GM21737 (cell line): ENCODE results near the gene JAKMIP3.

Experiments used
- ATAC-seq: cut with Tn5 transposase; IDR thresholded peaks from one replicate; pipeline ENCODE4 v1.9.1; 2021; ENCODE audit warnings: mild to moderate bottlenecking, moderate library complexity; ENCODE audit not compliant: unreplicated experiment

The JAKMIP3 gene

DNA sequence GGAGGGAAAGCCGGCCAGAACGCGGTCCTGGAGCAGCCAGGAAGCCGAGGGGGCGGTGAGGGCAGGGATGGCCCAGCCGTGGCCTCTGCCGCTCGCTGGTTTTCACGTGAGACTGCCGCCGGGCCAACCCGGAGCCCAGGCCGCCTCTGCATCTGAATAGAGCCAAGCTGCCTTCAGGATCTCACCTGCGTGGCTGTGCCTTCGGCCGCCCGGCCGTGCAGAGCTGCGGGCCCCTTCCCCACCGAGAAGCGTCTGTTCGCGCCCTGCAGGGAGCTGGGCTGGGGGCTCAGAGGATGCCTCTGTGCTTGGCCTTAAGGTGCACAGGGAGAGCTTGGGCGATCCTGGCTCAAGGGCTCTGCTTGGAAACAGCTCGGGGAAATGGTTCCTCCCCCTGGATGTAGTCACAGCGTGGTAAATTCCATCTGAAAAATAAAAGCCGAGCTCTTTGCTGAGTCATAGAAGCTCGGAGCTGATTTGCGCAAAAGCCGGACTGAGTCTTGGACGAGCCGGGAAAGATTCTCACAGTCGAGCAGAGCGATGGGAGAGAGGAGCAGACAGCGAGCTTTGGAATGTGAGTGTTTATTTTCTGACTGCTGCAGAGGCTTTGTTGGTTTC is at the start of gene JAKMIP3:
Gene JAKMIP3, plus strand, starts transcription at position 456 of the 615 bp plus-strand sequence. CDS start 38,863 bp downstream, outside the sequence.
- no peak for ATAC-seq

DNA sequence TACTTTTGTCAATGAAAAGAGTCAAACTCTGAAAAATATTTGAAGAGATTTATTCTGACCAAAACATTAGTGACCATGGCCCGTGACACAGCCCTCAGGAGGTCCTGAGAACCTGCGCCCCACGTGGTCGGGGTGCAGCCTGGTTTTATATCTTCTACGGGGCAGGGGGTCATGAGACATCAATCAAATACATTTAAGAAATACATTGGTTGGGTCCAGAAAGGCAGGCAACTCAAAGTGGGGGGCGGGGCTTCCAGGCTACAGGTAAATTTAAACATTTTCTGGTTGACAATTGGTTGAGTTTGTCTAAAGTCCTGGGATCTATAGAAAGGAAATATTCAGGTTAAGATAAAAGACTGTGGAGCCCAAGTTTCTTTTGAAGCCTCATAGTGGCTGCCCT is 49.2 kb upstream of the JAKMIP3 start:
- ATAC-seq, result no peak

- no peak for ATAC-seq
These were observed 47.3 kb upstream of the JAKMIP3 start for GRCh38 chr10:132018446-132018845.

GRCh38 chr10:132019366-132019765 is 46.4 kb upstream of the JAKMIP3 start:
- no peak for ATAC-seq

DNA sequence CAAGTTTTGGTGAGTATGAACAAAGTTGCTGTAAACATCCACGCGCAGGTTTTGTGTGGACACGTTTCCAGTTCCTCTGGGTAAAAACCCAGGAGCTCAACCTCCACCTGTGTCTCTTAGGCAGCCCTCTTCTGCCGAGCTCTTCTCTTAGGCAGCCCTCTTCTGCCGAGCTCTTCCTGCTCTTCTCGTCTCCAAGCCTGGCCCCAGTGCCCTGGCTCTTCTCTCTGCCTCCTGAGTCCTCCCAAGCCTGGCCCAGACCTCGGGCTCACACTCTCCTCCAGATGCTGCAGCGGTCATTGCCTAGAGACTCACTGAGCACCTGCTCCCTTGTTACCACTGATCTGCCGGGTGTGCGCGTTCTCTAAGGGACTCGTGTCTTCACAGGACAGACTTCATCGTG is 45.3 kb upstream of the JAKMIP3 start:
- ATAC-seq, result no peak

- no peak for ATAC-seq
These were observed 44.7 kb upstream of the JAKMIP3 start for GRCh38 chr10:132021046-132021445.

GRCh38 chr10:132021504-132022143 is 44.1 kb upstream of the JAKMIP3 start:
- no peak for ATAC-seq

DNA sequence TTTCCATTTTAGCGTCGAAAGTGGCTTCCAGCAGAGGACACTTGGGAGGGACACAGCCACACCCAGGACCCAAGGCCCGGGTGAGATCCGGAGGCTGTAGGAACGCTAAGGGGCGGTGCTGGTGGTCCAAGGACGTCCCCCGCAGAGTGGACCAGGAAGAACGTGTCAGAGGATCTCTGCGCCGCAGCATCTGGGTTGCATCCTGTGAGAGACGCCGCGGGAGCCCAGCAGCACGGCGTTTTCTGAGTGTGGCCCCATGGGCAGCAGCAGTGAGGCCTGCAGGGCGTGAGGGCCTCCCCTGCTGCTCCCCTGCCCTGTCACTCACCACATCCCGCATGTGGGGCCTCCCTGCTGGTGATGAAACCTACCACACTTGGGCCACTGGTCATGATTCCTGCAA is 43.5 kb upstream of the JAKMIP3 start:
- no peak for ATAC-seq

DNA sequence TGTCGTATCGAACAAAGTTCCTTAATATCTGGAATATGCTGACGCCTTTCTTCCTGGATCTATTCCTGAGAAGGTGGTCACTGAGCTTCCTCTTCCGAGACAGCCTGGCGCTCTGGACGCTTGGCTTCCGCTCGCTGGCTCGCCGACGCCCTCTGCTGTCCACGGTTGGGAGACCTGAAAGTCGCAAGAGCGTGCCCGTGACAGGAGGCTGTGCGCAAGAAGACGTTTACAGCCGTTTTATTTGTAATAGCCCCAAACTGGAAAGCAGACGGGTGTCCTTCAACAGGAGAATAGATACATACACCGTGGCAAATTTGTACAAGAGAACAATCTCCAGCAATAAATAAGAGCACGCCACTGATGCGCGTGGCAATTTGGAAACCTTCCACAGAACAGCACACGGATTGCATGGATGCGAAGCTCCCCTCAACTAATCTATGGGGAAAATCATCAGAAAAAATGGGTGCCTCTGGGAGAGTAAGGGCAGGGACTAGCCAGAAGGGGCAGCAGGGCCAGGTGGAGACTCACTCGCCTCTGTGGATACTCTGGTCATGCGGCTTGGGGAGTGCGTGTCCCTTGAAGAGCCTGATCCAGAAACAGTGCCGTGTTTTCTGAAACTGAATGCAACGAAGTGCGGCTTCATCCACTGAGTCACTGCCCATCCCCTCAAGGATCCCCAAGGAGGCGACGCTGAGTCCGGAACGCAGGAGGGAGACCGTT is 42.5 kb upstream of the JAKMIP3 start:
- no peak for ATAC-seq

DNA sequence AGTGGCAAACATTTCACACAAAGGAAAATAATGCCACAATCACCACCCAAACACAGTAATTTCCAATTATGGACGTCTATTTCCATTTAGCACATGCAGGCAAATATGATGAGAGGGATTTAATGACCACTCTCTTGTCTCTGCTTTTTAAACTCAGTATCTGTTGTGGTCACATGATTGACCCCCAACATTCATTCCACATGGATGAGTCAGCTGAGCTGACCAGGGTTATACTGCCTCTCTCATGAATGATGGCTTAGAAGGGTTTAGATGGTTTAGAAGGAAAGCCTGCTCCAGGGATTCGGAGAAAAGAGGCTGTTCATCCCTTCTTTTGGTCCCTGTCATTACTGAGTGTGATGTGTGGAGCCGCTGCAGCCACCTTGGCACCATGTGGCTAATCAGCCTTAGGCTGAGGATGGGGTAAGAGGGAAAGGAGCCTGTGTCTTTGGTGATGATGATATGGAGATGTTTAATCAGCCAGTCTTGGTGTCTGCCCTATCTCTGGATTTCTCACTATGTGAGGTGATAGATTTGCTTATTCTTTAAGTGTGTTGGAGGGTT is 38.2 kb upstream of the JAKMIP3 start:
- ATAC-seq, result no peak

GRCh38 chr10:132028706-132029105 is 37.0 kb upstream of the JAKMIP3 start:
- ATAC-seq, result no peak

GRCh38 chr10:132030898-132031463 is 34.8 kb upstream of the JAKMIP3 start:
- no peak for ATAC-seq

- ATAC-seq, result no peak
These were observed 32.1 kb upstream of the JAKMIP3 start for GRCh38 chr10:132033632-132034031.

GRCh38 chr10:132035476-132035875 is 30.3 kb upstream of the JAKMIP3 start:
- no peak for ATAC-seq

- no peak for ATAC-seq
These were observed 29.4 kb upstream of the JAKMIP3 start for GRCh38 chr10:132036153-132036886.

DNA sequence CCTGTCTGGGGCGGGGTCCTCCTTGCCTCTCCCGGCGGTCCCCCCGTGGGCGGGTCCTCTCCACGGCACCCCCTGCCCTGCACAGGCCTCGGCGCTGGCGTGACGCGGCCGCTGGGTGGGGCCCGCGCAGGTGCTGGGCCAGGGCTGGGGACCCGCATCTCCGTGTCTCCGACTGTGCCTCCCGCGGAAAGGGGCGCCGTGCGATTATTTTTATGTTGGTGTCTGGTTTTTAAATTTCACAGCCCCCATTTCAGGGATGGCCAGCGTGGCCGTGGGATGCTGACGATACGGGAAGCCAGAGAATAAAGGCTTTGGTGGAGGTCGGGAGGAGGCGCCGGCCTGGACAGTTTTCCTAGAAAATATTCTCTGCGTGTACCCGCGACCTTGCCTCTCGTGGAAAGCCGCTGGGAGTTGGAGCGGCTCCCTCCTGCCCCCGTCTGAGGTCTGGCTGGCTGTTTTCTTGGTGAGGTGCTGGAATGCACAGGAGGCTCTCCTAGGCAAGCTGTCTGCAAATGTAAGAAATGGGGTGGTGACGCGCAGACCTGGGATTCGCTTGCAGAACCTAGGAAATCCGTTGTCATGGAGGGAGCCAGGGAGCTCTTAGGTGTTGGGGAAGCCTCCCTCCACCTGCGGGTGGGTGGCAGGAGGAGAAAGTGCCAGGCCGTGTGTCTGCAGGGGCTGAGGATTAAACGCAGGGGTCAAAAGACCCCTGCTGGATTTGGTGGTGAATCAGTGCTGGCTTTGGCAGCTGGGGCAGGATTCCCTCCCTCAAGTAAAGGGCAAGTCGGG is 28.7 kb upstream of the JAKMIP3 start:
- no peak for ATAC-seq

DNA sequence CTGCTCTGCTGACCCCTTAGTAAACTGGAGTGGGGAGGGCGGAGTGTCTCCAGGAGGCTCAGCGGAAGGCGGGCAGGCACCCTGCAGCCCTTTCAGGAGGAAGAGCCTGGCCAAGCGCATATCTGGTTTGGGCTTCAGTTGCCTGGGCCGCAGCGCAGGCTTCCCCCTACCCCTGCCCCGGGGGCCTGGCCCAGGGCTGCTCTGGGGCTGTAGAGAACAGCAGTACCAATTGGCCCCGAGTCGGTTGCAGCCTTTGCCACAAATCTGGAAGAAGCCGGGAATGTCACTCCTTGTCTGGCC is 28.1 kb upstream of the JAKMIP3 start:
- no peak for ATAC-seq

- no peak for ATAC-seq
These were observed 26.4 kb upstream of the JAKMIP3 start for GRCh38 chr10:132039371-132039770.

DNA sequence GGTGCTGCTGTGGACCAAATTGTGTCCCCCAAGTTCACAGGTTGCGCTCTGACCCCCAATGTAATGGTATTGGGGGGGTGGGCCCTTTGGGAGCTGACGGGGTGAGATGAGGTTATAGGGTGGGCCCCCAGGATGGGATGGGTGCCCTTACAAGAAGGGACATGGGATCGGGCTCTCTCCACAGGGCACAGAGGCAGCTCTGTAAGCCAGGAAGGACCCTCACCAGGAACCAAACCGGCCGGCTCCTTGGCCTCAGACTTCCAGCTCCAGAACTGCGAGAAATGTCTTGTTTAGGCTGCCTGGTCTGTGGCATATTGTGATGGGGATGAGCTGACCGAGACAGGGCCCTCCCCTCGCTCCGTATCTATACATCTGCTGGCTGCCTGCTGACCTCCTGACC is 25.7 kb upstream of the JAKMIP3 start:
- ATAC-seq, result no peak

GRCh38 chr10:132041340-132041739 is 24.4 kb upstream of the JAKMIP3 start:
- no peak for ATAC-seq
